HG02610 (cell line): ENCODE data around the gene TMC8.
"Not testable (repeated sequence)": the region's sequence is repeated elsewhere in the genome, so short reads cannot be mapped to it uniquely, and the experiment has no call there.

Experiments used
- ATAC-seq: cut with Tn5 transposase; IDR thresholded peaks from one replicate; pipeline ENCODE4 v1.9.1; 2021; ENCODE audit warnings: mild to moderate bottlenecking, moderate library complexity; ENCODE audit not compliant: unreplicated experiment

TMC8 gene, protein sequence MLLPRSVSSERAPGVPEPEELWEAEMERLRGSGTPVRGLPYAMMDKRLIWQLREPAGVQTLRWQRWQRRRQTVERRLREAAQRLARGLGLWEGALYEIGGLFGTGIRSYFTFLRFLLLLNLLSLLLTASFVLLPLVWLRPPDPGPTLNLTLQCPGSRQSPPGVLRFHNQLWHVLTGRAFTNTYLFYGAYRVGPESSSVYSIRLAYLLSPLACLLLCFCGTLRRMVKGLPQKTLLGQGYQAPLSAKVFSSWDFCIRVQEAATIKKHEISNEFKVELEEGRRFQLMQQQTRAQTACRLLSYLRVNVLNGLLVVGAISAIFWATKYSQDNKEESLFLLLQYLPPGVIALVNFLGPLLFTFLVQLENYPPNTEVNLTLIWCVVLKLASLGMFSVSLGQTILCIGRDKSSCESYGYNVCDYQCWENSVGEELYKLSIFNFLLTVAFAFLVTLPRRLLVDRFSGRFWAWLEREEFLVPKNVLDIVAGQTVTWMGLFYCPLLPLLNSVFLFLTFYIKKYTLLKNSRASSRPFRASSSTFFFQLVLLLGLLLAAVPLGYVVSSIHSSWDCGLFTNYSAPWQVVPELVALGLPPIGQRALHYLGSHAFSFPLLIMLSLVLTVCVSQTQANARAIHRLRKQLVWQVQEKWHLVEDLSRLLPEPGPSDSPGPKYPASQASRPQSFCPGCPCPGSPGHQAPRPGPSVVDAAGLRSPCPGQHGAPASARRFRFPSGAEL

GRCh38 chr17:78130437-78131101 lies at the start of gene TMC8:
TSS of gene TMC8 (plus strand) at chr17:78130771. CDS start at chr17:78131589, 818 bp downstream.
- no peak for ATAC-seq

DNA sequence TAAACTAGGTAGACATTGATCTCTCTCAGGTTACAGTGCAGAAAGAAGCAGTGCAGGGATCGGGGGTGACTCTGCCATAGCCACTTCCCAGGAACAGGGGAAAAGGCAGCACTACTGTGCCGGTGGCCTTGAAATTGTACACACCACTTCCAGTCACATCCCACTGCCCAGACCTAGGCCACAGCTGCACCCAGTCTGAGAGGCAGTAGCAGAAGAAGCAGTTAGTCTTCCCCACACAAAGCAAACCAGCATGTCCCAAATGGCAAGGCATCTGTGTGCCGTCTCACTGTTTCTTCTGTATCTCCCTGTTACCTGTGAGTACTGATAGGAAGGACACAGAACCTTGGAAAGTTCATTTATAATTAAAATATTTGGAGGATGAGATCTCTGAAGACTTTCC lies 49.0 kb upstream of the TMC8 start:
- no peak for ATAC-seq

GRCh38 chr17:78082355-78082872 lies 48.2 kb upstream of the TMC8 start:
- ATAC-seq = not testable (repeated sequence)

- ATAC-seq = no peak
Measured at GRCh38 chr17:78082988-78083387, 47.6 kb upstream of the TMC8 start.

DNA sequence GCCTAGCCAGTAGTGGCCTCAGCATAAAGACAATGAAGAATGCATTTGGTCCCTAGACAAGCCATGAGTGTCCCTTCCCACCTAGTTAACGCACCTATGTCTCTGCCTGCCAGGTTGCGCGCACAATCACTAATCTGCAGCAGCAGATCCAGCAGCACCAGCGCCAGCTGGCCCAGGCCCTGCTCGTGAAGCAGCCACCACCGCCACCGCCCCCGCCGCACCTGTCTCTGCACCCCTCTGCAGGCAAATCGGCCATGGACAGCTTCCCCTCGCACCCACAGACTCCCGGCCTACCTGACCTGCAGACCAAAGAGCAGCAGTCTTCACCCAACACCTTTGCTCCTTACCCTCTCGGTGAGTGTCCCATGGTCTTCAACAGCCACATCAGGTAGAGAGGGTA lies 43.8 kb upstream of the TMC8 start:
- no peak for ATAC-seq

- no peak for ATAC-seq
Measured at GRCh38 chr17:78088529-78088928, 42.0 kb upstream of the TMC8 start.

GRCh38 chr17:78089576-78090281 lies 40.8 kb upstream of the TMC8 start:
- no peak for ATAC-seq

DNA sequence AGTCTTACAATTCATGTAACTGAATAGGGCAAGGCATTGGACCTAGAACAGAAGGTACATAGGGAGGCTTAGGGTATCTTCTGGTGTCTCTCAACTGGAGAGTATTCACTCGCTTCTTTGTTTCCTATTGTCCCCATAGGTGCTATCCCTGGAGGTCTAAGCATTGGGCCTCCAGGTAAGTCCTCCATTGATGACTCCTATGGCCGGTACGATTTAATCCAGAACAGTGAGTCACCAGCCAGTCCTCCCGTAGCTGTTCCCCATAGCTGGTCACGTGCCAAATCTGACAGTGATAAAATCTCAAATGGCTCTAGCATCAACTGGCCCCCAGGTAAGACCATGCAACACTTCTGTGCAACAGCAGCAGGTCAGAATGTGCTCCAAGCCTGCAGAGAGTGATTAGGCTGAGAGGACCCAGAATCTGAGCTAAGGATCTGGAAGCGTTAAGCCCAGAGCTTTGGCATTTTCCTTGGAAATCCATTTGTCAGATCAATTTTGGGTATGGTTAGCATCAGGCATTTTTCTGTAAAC lies 37.7 kb upstream of the TMC8 start:
- no peak for ATAC-seq

- ATAC-seq = no peak
Measured at GRCh38 chr17:78095035-78095434, 35.5 kb upstream of the TMC8 start.

DNA sequence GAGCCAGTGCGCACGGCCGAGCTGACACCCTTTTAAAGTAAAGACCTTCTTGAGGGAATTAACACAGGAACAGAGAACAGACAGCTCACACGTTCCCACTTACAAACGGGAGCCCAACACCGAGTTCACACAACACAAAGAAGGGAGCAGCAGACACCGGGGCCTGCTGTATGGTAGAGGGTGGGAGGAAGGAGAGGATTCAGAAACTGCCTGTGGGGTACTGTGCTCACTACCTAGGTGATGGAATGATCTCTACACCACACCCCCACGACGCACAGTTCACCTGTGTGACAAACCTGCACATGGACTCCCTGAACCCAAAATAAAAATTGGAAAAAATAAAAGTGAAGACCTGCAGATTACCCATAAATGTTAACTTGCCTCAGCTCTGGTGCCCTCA lies 34.5 kb upstream of the TMC8 start:
- no peak for ATAC-seq

DNA sequence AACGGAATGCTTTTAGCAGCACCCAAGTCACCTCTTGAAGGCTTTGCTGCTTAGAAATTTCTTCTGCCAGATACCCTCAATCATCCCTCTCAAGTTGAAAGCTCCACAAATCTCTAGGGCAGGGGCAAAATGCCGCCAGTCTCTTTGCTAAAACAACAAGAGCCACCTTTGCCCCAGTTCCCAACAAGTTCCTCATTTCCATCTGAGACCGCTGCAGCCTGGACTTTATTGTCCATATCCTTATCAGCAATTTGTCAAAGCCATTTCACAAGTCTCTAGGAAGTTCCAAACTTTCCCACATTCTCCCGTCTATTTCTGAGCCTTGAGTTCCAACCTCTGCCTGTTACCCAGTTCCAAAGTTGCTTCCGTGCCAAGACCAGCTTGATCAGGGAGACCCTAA lies 29.5 kb upstream of the TMC8 start:
- ATAC-seq = no peak

DNA sequence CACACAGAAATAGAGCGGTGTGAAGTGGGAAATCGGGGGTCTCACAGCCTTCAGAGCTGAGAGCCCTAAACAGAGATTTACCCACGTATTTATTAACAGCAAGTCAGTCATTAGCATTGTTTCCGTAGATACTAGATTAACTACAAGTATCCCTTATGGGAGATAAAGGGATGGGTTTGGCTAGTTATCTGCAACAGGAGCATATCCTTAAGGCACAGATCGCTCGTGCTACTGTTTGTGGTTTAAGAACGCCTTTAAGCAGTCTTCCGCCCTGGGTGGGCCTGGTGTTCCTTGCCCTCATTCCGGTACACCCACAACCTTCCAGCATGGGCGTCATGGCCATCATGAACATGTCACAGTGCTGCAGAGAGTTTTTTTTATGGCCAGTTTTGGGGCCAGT lies 29.0 kb upstream of the TMC8 start:
- ATAC-seq = no peak

DNA sequence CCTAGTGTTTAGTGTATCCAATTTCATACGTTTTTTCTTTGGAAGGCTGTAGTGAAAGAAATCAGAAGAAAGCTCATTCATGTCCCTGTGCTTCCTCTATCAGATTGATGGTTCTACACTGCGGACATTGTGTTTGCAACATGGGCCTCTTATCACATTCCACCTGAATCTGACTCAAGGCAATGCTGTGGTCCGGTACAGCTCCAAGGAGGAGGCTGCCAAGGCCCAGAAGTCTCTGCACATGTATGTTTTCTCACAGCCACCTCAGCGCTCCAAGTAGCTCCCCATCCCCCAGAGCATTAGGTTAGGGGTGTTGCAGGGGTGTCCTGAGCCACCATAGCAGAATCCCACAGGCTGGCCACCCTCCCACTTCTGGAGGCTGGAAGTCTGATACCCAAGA lies 27.3 kb upstream of the TMC8 start:
- no peak for ATAC-seq

GRCh38 chr17:78104540-78104941 lies 26.0 kb upstream of the TMC8 start:
- ATAC-seq = no peak

GRCh38 chr17:78105101-78105500 lies 25.5 kb upstream of the TMC8 start:
- ATAC-seq = no peak

GRCh38 chr17:78105551-78105950 lies 25.0 kb upstream of the TMC8 start:
- ATAC-seq = no peak

GRCh38 chr17:78106211-78106610 lies 24.4 kb upstream of the TMC8 start:
- ATAC-seq = no peak

GRCh38 chr17:78107457-78107856 lies 23.1 kb upstream of the TMC8 start:
- no peak for ATAC-seq

DNA sequence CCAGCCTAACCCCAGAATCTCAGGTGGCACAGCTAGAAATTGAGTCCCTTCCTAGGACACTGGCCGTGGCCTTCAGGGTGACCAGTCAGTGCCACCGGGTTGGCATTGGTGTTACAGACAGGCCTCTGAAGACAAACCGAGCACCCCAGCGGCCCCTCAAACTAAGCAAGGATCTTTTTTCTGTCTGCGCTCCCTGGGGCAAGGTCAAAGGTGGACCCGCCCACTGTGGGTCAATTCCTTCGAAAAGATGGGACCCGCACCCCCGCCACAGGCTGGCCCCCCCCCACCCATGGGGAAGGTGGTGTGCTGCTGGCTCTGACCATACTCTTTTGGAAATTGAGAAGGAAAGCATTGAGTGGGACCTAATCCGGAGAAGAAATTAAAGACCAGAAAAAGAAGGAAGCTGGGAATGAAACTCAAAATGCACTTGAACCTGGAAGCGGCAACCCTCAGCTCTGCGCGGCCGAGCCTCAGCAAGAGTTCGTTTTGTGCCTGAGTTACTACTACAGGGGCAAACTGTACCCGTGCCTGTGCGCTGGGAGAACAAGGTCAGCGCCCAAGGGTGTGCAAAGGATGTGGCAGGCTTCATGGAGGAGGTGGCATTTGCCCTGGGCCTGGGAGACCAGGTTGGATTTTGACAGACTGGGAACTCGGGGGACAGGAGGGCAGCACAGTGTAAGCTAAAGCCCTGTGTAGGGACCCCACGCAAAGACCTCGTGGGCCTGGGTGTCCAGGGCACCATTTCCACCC lies 22.4 kb upstream of the TMC8 start:
- no peak for ATAC-seq
